NCI-H2227 (cell line): Measurements from ENCODE around the gene TUSC2.

Experiments
- DNase-seq: peaks from one replicate; lab custom pipeline; 2025; ENCODE audit not compliant: unreplicated experiment; lab: John Stamatoyannopoulos, UW

Gene TUSC2

GRCh38 chr3:50275141-50275995, 52.7 kb downstream of the TUSC2 start:
- no peak for DNase-seq
